ENCODE data around the gene C10orf105.

Gene C10orf105

GRCh38 chr10:71763352-71764127 lies 44.0 kb upstream of the C10orf105 start:
- H3K4me3 ChIP-seq (replicated peaks; ENCODE audit: low read depth, low read length): no peak overlapping the region
- DNase-seq (ENCODE audit: low read depth): no peak
- TF ChIP-seq CTCF (IDR thresholded peaks at IDR 0.05; ENCODE audit: low read length, missing control alignments): no peak

GRCh38 chr10:71762324-71762723 lies 42.7 kb upstream of the C10orf105 start:
- no peak for TF ChIP-seq CTCF (IDR thresholded peaks at IDR 0.05; ENCODE audit: low read length, missing control alignments)
- H3K4me3 ChIP-seq (replicated peaks; ENCODE audit: low read depth, low read length): no peak overlapping the region
- no peak for DNase-seq (ENCODE audit: low read depth)

DNA sequence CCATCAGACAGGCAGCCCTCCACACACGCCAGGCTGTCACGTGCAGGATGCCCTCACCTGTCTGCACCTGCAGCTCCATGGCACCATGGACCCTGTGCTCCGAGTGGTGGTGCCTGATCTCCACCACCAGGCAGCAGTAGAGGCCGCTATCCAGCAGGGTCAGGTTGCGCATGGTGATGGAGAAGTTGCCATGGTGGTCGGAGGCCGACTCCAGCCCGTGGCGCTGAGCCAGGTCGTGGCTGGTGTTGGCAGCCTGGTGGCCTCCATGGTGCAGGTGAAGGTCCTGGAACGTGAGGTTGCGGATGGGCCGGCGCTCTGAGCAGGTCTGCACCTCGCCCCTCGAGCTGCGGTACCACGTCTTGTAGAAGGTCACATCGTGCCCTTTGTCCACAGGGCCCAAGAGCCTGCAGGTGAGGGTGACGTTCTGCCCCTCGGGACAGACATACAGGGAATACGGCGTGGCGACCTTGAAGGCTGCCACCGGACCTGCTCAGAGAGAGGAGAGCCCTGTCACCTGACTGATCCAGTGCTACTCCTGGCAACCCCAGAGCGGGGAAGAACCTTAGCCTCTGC lies 42.0 kb upstream of the C10orf105 start:
- no peak for DNase-seq (ENCODE audit: low read depth)
- no peak overlapping the region for H3K4me3 ChIP-seq (replicated peaks; ENCODE audit: low read depth, low read length)
- TF ChIP-seq CTCF (IDR thresholded peaks at IDR 0.05; ENCODE audit: low read length, missing control alignments): no peak

- DNase-seq (ENCODE audit: low read depth): no peak
- no peak for TF ChIP-seq CTCF (IDR thresholded peaks at IDR 0.05; ENCODE audit: low read length, missing control alignments)
- H3K4me3 ChIP-seq (replicated peaks; ENCODE audit: low read depth, low read length): no peak overlapping the region
These were observed 41.5 kb upstream of the C10orf105 start for GRCh38 chr10:71761105-71761511.

GRCh38 chr10:71757399-71757922 lies 37.9 kb upstream of the C10orf105 start:
- H3K4me3 ChIP-seq (replicated peaks; ENCODE audit: low read depth, low read length): no peak overlapping the region
- no peak for TF ChIP-seq CTCF (IDR thresholded peaks at IDR 0.05; ENCODE audit: low read length, missing control alignments)
- DNase-seq (ENCODE audit: low read depth): no peak

DNA sequence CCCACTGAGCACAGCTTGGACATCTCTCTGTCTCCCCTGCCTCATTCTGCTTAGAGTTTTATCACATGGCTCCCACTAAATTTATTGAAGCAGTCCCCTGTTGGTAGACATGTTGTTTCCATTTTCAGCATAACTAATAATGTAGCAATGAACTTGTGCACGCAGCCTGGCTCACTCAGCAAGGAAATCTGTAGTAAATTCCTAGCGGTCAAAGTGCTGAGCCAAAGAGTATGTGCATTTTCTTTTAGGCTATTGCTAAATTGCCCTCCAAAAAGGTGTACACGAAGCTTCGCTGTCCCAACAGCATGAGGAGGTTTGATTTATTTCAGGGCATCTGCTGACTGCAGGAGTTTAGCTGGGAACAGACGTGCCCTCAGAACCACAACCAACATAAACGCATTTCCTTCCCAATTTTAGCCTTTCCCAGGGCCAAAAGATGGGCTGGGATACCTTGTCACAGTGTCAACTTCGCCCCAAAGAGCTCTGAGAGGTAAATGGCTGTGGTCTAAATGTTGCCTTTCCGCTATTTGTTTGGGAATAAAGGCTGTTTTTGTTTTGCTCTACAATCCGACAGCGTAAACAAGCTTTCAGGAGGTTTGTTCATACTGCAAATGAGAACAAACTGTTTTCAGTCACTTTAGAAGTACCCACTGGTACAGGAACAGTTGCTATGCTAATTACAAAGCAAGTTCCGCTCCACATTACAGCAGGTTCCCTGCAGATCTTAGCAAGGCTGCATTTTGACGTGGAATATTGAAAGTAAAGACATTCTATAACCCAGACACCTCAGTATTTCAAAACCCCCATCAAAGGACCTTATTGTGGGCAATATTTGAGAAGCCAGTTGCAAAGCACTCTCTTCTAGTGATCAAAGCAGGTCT lies 37.0 kb upstream of the C10orf105 start:
- H3K4me3 ChIP-seq (replicated peaks; ENCODE audit: low read depth, low read length): no peak overlapping the region
- no peak for DNase-seq (ENCODE audit: low read depth)
- TF ChIP-seq CTCF (IDR thresholded peaks at IDR 0.05; ENCODE audit: low read length, missing control alignments): no peak

Data from fibroblast of pulmonary artery (primary cell).